G401.6 (cell line): Measurements from ENCODE around the gene AP3D1.
"Not testable (repeated sequence)": the region's sequence is repeated elsewhere in the genome, so short reads cannot be mapped to it uniquely, and the experiment has no call there.

ENCODE experiments used
- FAIRE-seq: peaks from 2 replicates; lab custom pipeline; 2012; peaks lifted over from hg19 to GRCh38; lab: Jason Lieb, UNC

AP3D1 gene

GRCh38 chr19:2151339-2152229 lies at the start of gene AP3D1:
TSS of gene AP3D1 (minus strand) at chr19:2151566. CDS start at chr19:2151334, 232 bp downstream.
- peak; percentile 99 for FAIRE-seq

DNA sequence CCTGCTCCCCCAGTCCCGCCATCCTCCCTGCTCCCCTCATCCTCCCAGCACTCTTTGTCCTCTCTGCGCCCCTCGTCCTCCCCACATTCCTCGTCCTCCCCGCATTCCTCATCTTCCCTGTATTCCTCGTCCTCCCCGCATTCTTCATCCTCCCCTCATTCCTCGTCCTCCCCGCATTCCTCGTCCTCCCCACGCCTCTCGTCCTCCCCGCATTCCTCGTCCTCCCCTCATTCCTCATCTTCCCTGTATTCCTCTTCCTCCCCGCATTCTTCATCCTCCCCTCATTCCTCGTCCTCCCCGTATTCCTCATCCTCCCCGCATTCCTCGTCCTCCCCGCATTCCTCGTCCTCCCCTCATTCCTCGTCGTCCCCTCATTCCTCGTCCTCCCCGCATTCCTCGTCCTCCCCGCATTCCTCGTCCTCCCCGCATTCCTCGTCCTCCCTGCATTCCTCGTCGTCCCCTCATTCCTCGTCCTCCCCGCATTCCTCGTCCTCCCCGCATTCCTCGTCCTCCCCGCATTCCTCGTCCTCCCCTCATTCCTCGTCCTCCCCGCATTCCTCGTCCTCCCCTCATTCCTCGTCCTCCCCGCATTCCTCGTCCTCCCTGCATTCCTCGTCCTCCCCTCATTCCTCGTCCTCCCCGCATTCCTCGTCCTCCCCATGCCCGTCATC lies 49.4 kb upstream of the AP3D1 start:
- not testable (repeated sequence) for FAIRE-seq

DNA sequence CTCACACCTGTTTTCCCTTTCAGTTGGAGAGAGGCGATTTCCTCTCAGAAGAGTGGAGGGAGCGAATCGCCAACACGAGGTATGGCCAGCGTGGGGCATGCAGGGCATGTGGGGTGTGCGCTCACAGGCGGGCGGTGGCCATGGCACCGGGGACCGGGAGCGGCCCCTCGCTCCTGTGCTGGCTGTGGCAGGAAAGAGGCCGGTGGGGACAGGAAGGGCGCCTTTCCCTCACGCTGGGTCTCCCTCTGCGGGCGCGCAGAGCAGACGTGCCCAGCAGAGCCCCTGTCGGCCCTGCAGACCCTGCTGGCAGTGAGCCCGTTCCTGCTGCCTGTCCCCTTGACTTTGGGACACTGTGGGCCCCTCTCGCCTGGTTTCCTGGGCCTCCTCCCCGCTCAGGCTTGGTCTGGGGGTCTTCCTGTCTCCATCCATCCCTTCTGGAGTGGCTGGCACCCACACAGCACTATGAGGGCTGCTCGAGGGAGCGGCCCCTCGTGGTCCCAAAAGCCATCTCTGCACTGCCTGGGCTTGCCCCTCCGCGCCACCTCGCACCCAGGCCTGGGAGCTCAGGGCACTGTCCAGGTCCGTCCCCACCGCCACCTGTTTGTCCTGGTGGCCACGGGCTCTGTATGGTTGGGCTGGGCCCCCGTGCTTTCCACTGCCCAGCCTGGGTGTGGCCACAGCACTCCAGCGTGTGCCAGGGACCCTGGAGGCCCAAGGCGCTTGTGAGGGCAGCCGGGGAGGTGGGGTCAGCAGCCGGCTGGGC lies 48.7 kb upstream of the AP3D1 start:
- FAIRE-seq = no peak

DNA sequence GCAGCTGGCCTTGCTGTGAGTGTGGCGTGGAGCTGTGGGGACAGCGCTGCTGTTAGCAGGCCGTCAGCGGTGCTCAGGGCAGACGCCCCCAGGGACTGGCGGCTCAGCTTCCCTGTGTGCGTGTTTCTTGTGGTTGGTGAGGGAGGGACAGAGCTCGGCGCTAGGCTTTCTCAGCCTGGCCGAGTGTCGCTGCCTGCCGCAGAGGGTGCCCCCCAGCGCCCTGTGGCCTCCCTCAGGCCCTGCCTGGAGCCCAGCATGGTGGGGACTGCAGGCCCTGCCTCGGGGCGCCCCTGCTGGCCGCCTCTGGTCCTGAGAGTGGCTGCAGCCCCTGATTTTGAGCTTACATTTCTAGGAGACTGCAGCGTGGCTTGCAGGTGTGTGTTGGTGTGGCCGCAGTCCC lies 47.8 kb upstream of the AP3D1 start:
- FAIRE-seq = no peak

GRCh38 chr19:2198317-2198716 lies 47.0 kb upstream of the AP3D1 start:
- no peak for FAIRE-seq

DNA sequence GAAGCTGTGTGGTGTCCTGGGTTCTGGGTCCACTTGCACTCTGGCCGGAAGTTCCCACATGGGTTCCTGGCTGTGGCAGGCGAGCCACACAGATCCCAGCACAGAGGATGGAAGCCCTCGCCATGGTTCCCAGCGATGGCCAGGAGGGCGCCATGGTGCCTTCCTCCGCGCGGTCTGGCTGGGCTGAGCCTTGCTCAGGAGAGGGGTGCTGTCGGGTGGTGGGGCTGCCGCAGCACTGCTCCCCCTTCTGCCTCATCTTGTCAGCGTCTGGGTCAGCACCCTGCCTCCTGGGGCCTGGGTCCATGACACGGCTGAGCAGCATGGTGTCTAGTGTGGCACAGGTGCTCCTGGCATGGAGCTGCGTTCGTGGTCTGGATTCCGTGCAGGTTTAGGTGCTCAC lies 45.9 kb upstream of the AP3D1 start:
- no peak for FAIRE-seq

- FAIRE-seq = no peak
These were observed 44.5 kb upstream of the AP3D1 start for GRCh38 chr19:2195914-2196313.

DNA sequence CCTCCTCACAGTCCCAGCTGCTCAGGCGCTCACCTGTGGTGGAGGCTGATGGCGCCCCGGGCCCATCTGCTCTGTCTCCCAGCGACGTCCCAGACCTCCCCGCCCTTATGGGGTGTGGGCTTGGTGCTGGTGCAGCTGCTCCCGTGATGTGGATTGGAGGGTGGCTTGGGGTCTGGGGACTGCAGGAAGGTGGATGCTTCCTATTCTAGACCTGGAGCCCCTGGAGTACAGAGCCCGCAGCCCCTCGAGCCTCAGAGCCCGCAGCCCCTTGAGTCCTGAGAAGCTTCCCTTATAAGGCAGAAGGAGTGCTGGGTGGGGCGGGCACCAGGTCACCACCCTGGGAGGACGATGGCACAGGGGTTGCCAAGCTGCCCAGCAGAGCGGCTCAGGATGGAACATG lies 44.0 kb upstream of the AP3D1 start:
- FAIRE-seq = no peak

GRCh38 chr19:2194513-2195078 lies 43.2 kb upstream of the AP3D1 start:
- FAIRE-seq = no peak

- FAIRE-seq = no peak
These were observed 42.4 kb upstream of the AP3D1 start for GRCh38 chr19:2193807-2194206.

GRCh38 chr19:2192862-2193261 lies 41.5 kb upstream of the AP3D1 start:
- no peak for FAIRE-seq

GRCh38 chr19:2191456-2192310 lies 40.3 kb upstream of the AP3D1 start:
- no peak for FAIRE-seq

DNA sequence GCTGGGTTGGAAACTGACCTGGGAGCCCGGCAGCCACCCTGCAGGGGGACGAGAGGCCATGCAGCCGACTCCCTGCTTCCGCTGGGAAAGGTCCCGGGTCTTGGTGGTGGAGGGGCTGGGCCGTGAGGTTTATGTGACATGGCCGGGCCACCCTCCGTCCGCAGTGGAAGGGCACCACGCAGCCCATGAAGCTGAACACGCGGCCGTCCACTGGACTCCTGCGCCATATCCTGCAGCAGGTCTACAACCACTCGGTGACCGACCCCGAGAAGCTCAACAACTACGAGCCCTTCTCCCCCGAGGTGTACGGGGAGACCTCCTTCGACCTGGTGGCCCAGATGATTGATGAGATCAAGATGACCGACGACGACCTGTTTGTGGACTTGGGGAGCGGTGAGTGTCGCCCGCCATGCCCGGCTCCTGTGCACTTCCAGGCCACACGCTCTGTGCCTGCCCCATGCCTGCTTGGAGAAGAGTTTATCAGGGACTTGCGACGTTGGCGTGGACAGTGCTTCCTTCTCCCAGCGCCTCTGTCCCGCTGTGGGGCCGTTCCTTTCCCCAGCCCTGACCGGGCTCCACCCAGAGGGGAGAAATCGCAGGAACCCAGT lies 39.6 kb upstream of the AP3D1 start:
- FAIRE-seq = no peak

DNA sequence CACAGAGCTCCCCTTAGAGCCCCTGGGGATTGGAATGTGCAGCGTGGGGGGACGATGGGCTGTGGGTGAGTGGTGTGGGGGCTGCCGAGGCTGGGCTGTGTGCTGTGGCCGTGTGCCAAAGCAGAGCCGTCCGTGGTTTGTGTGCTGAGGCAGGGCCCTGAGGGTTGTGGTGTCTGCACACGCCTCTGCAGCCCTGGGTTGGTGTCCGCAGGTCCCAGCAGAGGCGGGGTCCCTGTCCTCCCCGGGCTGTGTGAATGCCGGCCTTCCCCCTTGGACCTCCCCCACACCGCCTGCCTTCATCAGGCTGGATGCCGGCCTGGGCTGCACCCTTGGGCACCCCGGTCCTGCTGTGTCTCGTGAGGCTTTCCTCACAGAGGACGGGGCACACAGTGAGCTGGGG lies 38.5 kb upstream of the AP3D1 start:
- no peak for FAIRE-seq

DNA sequence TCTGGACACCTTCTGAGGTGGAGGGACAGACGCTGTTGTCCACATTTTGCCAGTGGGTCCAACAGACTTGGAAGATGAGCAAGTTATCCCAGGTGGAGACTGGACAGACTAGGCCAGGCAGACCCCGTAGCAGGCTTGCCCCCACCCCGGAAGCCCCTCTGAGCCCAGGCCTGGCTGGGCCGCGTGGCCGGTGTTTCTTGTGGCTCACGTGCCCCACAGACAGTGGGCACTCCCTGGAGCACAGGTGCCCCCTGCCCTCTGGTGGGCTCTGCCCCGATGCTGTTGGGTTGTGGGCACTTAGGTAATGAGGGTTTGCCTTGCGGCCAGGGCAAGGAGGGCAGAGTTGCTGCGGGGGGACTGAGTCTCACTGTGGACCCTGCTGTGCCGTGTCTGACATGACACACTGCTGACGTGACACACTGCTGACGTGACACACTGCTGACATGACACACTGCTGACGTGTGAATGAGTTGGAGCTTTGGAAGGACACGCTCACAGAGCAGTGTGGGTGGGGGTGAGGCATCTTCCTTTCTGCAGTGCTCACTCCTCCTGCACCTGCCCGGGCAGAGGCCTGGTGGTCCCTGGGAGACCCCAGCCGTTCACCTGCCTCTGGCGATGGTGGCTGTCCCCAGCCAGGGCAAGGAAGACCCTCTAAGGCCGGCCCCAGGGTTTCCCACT lies 37.5 kb upstream of the AP3D1 start:
- FAIRE-seq = no peak

- no peak for FAIRE-seq
These were observed 35.8 kb upstream of the AP3D1 start for GRCh38 chr19:2187159-2187558.

GRCh38 chr19:2186071-2186846 lies 34.9 kb upstream of the AP3D1 start:
- FAIRE-seq = no peak

DNA sequence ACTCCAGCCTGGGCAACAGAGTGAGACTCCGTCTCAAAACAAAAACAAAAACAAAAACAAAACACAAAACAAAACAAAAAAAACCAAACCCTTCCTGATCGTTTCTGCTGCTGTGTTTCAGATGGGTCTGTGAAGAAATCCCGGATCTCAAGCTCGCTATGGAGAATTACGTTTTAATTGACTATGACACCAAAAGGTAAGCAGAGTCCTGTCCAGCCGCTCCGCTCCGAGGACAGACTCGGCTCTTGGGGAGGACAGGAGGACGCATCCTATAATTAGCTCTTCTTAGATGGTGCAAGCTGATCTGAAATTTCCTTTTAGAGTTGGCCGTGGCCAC lies 34.3 kb upstream of the AP3D1 start:
- FAIRE-seq = no peak

GRCh38 chr19:2184422-2184975 lies 33.1 kb upstream of the AP3D1 start:
- FAIRE-seq = no peak

- FAIRE-seq = no peak
These were observed 30.2 kb upstream of the AP3D1 start for GRCh38 chr19:2181633-2181997.
